Astrocyte (in vitro differentiated cells and primary cell): Measurements from ENCODE around the gene DAPL1. TPM values are rescaled to one million over a fixed set of nuclear protein-coding genes. Genes with fewer than 3 reads are reported as not detected.

Experiments
- DNase-seq: peaks from one replicate; pipeline ENCODE4 v3.0.0-alpha.2; 2010; ENCODE audit warnings: low read depth
- FAIRE-seq: peaks from 2 replicates; lab custom pipeline; 2011; peaks lifted over from hg19 to GRCh38; lab: Jason Lieb, UNC
- H2AFZ ChIP-seq: 2 replicates; pipeline ENCODE4 v1.6.0; 2012; ENCODE audit warnings: low read depth, low read length, inconsistent platforms
- H3K27ac ChIP-seq: 2 replicates; pipeline ENCODE4 v1.5.1; 2011; ENCODE audit warnings: low read depth, low read length, inconsistent platforms
- H3K27me3 ChIP-seq: 2 replicates; pipeline ENCODE4 v1.6.0; 2011; ENCODE audit warnings: low read length, inconsistent platforms; ENCODE audit not compliant: insufficient read depth
- H3K36me3 ChIP-seq: 2 replicates; pipeline ENCODE4 v1.5.1; 2011; ENCODE audit warnings: low read length, inconsistent platforms; ENCODE audit not compliant: insufficient read depth
- H3K4me1 ChIP-seq: 2 replicates; pipeline ENCODE4 v1.5.1; 2011; ENCODE audit warnings: low read length, inconsistent platforms; ENCODE audit not compliant: insufficient read depth
- H3K4me2 ChIP-seq: 2 replicates; pipeline ENCODE4 v1.6.0; 2012; ENCODE audit warnings: low read length, inconsistent platforms
- H3K4me3 ChIP-seq: 2 replicates; pipeline ENCODE4 v1.5.1; 2011; ENCODE audit warnings: low read depth, mild to moderate bottlenecking, low read length, inconsistent platforms; ENCODE audit not compliant: insufficient read depth
- H3K79me2 ChIP-seq: 2 replicates; pipeline ENCODE4 v1.6.0; 2012; ENCODE audit warnings: mild to moderate bottlenecking, low read length, inconsistent platforms; ENCODE audit not compliant: insufficient read depth
- H3K9ac ChIP-seq: 2 replicates; pipeline ENCODE4 v1.6.0; 2012; ENCODE audit warnings: mild to moderate bottlenecking, low read length, inconsistent platforms
- H3K9me3 ChIP-seq: 2 replicates; pipeline ENCODE4 v1.5.1; 2012; ENCODE audit warnings: low read depth, mild to moderate bottlenecking, low read length, inconsistent platforms; ENCODE audit not compliant: insufficient read depth
- H4K20me1 ChIP-seq: 2 replicates; pipeline ENCODE4 v1.6.0; 2012; ENCODE audit warnings: low read length, inconsistent platforms; ENCODE audit not compliant: insufficient read depth
- H3K27ac Mint-ChIP-seq: one replicate; pipeline ENCODE4 v1.8.0; 2021; ENCODE audit warnings: mild to moderate bottlenecking, mixed read lengths; ENCODE audit not compliant: unreplicated experiment
- H3K27me3 Mint-ChIP-seq: one replicate; pipeline ENCODE4 v1.8.0; 2021; ENCODE audit warnings: low read depth, mixed read lengths; ENCODE audit not compliant: unreplicated experiment
- H3K36me3 Mint-ChIP-seq: one replicate; pipeline ENCODE4 v1.8.0; 2021; ENCODE audit warnings: low read depth, mixed read lengths; ENCODE audit not compliant: unreplicated experiment
- H3K4me1 Mint-ChIP-seq: one replicate; pipeline ENCODE4 v1.8.0; 2021; ENCODE audit warnings: low read depth, mixed read lengths; ENCODE audit not compliant: unreplicated experiment
- H3K4me3 Mint-ChIP-seq: one replicate; pipeline ENCODE4 v1.8.0; 2021; ENCODE audit warnings: mild to moderate bottlenecking, moderate library complexity, mixed read lengths; ENCODE audit not compliant: unreplicated experiment
- H3K9me3 Mint-ChIP-seq: one replicate; pipeline ENCODE4 v1.8.0; 2021; ENCODE audit warnings: mild to moderate bottlenecking, mixed read lengths; ENCODE audit not compliant: unreplicated experiment
- EZH2 ChIP-seq: IDR thresholded peaks from 2 replicates; pipeline ENCODE4 v1.6.1; 2012; ENCODE audit warnings: mild to moderate bottlenecking, low read length, inconsistent platforms; ENCODE audit not compliant: insufficient read depth
- total RNA-seq: library from RNA; stranded (reverse); gene quantifications from 2 replicates; pipeline ENCODE4 v1.2.1, GENCODE V29; 2021
- TF ChIP-seq, protein P1 (sequence below): IDR thresholded peaks from 2 replicates; pipeline ENCODE4 v1.5.1; 2011; ENCODE audit warnings: low read depth, mild to moderate bottlenecking, inconsistent platforms, low read length, moderate library complexity; ENCODE audit not compliant: insufficient read depth

Gene DAPL1
- total RNA-seq, 1 donor from 2014 or later: not detected

DNA sequence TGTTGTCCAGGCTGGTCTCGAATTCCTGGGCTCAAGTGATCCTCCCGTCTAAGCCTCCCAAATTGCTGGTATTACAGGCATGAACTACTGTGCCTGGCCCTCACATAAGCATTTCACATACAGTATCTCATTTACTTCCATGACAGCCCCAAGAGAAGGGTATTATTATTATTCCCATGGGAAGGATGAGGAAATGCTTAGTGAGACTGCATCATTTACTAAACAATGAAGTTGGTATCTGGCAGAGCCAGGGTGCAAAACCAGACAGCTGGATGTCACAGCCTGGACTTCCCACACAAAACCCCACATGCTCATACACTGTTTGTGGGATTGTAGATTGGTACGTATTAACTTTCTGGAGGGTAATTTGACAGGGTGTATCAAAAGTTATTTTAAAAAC lies 29.9 kb downstream of the DAPL1 start:
- no peak for TF ChIP-seq EZH2
- TF ChIP-seq, protein P1, sequence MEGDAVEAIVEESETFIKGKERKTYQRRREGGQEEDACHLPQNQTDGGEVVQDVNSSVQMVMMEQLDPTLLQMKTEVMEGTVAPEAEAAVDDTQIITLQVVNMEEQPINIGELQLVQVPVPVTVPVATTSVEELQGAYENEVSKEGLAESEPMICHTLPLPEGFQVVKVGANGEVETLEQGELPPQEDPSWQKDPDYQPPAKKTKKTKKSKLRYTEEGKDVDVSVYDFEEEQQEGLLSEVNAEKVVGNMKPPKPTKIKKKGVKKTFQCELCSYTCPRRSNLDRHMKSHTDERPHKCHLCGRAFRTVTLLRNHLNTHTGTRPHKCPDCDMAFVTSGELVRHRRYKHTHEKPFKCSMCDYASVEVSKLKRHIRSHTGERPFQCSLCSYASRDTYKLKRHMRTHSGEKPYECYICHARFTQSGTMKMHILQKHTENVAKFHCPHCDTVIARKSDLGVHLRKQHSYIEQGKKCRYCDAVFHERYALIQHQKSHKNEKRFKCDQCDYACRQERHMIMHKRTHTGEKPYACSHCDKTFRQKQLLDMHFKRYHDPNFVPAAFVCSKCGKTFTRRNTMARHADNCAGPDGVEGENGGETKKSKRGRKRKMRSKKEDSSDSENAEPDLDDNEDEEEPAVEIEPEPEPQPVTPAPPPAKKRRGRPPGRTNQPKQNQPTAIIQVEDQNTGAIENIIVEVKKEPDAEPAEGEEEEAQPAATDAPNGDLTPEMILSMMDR: no peak
- FAIRE-seq (no peak), DNase-seq (no peak)
- no peak overlapping the region for H3K4me3 ChIP-seq
- peaks cover 10% of the 10 kb centered on the region for H3K4me1 Mint-ChIP-seq
- H3K27ac Mint-ChIP-seq: no peak overlapping the region
- no peak overlapping the region for H3K4me2 ChIP-seq
- H3K27me3 Mint-ChIP-seq: peaks cover 2% of the 10 kb centered on the region
- no peaks in the 10 kb centered on the region for H4K20me1 ChIP-seq
- H3K4me3 Mint-ChIP-seq: no peak overlapping the region
- no peaks in the 10 kb centered on the region for H3K36me3 ChIP-seq
- peaks cover 11% of the 10 kb centered on the region for H3K4me1 ChIP-seq
- H2AFZ ChIP-seq: no peak overlapping the region
- H3K9me3 Mint-ChIP-seq: peaks cover 3% of the 10 kb centered on the region
- H3K27ac ChIP-seq: no peak overlapping the region
- no peaks in the 10 kb centered on the region for H3K27me3 ChIP-seq
- no peaks in the 10 kb centered on the region for H3K79me2 ChIP-seq
- H3K9ac ChIP-seq: no peak overlapping the region
- H3K36me3 Mint-ChIP-seq: no peaks in the 10 kb centered on the region
- H3K9me3 ChIP-seq: no peaks in the 10 kb centered on the region

DNA sequence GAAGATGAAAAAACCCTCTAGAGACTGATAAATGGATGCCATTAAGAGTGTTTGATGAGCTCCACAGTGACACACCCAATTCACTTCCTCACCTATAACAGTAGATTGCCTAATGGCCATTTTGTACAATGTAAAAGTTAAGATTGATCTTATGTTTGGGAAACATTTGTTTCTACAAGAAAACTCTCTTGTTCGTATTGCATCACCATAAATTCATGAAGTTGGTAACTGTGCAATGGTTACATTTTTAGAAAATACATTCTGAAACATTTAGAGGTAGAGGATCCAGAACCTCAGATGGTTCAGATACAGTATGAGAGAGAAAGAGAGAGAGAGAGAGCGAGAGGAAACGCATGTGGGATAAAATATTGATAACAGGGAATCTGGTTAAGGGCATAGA lies 31.8 kb downstream of the DAPL1 start:
- no peak overlapping the region for H3K4me2 ChIP-seq
- peaks cover 11% of the 10 kb centered on the region for H3K4me1 ChIP-seq
- H3K36me3 ChIP-seq: no peaks in the 10 kb centered on the region
- H3K9me3 ChIP-seq: no peaks in the 10 kb centered on the region
- no peak overlapping the region for H3K4me3 Mint-ChIP-seq
- no peaks in the 10 kb centered on the region for H3K27me3 ChIP-seq
- H3K27me3 Mint-ChIP-seq: no peaks in the 10 kb centered on the region
- no peak overlapping the region for H3K9ac ChIP-seq
- H3K9me3 Mint-ChIP-seq: peaks cover 3% of the 10 kb centered on the region
- TF ChIP-seq, protein P1: no peak
- TF ChIP-seq EZH2: no peak
- H4K20me1 ChIP-seq: no peaks in the 10 kb centered on the region
- no peak overlapping the region for H3K27ac Mint-ChIP-seq
- H2AFZ ChIP-seq: no peak overlapping the region
- H3K4me3 ChIP-seq: no peak overlapping the region
- no peak overlapping the region for H3K27ac ChIP-seq
- DNase-seq (no peak), FAIRE-seq (no peak)
- H3K79me2 ChIP-seq: no peaks in the 10 kb centered on the region
- peaks cover 10% of the 10 kb centered on the region for H3K4me1 Mint-ChIP-seq
- H3K36me3 Mint-ChIP-seq: no peaks in the 10 kb centered on the region

DNA sequence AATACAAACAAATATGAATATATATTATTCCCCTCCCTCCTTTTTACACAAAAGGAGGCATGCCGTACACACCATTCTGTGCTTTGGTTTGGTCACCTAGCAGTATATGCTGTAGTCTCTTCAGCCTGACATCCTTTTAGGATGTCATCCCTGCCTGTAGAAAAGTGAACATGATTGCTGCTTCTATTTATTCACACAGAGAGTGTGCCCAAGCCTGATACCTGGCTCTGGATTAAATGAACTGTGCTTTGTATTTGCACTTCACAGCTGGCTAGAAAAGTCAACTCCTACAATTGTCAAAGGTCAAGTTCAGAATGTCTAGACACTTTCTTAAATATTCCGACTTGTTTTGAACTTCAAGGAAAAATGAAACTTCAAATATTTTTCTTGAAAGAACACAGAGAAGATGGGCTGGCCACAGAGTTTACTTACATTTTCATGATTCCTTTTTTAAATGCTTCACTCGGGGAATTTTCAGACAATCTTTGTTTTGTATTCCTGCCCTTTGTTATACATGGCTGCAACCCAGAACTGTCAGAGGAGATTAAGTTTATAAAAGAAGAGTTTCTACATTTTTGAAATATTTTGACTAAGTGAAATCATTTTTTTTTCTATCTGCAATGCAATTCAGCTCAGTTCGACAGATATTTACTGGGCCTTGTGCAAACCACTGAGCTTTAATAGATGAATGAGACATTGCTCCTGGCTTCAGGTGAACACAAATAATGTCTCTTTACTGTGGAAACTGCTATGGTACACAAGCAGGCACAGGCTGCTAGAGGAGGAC lies 33.5 kb downstream of the DAPL1 start:
- Histone ChIP-seq H3K79me2 (no peaks in the 10 kb centered on the region), H3K27ac (no peak overlapping the region), H3K4me2 (peak overlapping the region; percentile 24), H3K27me3 (no peaks in the 10 kb centered on the region), H2AFZ (no peak overlapping the region), H3K36me3 (no peaks in the 10 kb centered on the region), H4K20me1 (no peaks in the 10 kb centered on the region), H3K9me3 (no peaks in the 10 kb centered on the region), H3K9ac (no peak overlapping the region), H3K4me1 (peaks cover 11% of the 10 kb centered on the region), H3K4me3 (no peak overlapping the region)
- FAIRE-seq (no peak), DNase-seq (peak; percentile 70)
- TF ChIP-seq, protein P1: no peak
- TF ChIP-seq EZH2: no peak
- Mint-ChIP-seq H3K9me3 (peaks cover 3% of the 10 kb centered on the region), H3K36me3 (no peaks in the 10 kb centered on the region), H3K27ac (no peak overlapping the region), H3K4me3 (no peak overlapping the region), H3K27me3 (no peaks in the 10 kb centered on the region), H3K4me1 (peaks cover 10% of the 10 kb centered on the region)
